Right renal cortex interstitium (tissue), 3 donors: ENCODE measurements around the gene LZTS3. TPM values are rescaled to one million over a fixed set of nuclear protein-coding genes. Genes with fewer than 3 reads are reported as not detected.
"Not testable (repeated sequence)": the region's sequence is repeated elsewhere in the genome, so short reads cannot be mapped to it uniquely, and the experiment has no call there.

Experiments used
- DNase-seq, 3 donors: peaks; one replicate each; pipeline ENCODE4 v3.0.0-alpha.2; 2013; ENCODE audit warnings: low read depth in 3 of 3, low spot score in 2 of 3
- polyA plus RNA-seq, 3 donors: library from polyadenylated mRNA; unstranded; fragments of 120-200 nt; gene quantifications; one replicate each; pipeline ENCODE4 v1.2.1, GENCODE V29; 2013; ENCODE audit not compliant: insufficient read length in 3 of 3

The LZTS3 gene
- polyA plus RNA-seq, 3 donors = 12.5 to 13.0 (median 12.8) TPM

- DNase-seq = no peak
These were observed 4.3 kb downstream of the LZTS3 start for GRCh38 chr20:3168829-3169590.

GRCh38 chr20:3168079-3168828, 5.1 kb downstream of the LZTS3 start:
- DNase-seq = no peak

GRCh38 chr20:3167738-3168078, 5.6 kb downstream of the LZTS3 start:
- DNase-seq = no peak

GRCh38 chr20:3166913-3167342, 6.4 kb downstream of the LZTS3 start:
- DNase-seq = no peak

- DNase-seq = no peak
These were observed 6.9 kb downstream of the LZTS3 start for GRCh38 chr20:3166338-3166912.

- DNase-seq = no peak
These were observed 7.6 kb downstream of the LZTS3 start for GRCh38 chr20:3165473-3166337.

- DNase-seq = no peak
These were observed 8.5 kb downstream of the LZTS3 start for GRCh38 chr20:3164763-3165410.

- DNase-seq = no peak
These were observed 9.1 kb downstream of the LZTS3 start for GRCh38 chr20:3164043-3164762.

- no peak for DNase-seq
These were observed 10.0 kb downstream of the LZTS3 start for GRCh38 chr20:3163099-3164042.

GRCh38 chr20:3162080-3162611, 11.2 kb downstream of the LZTS3 start:
- DNase-seq = no peak

- DNase-seq = no peak
These were observed 11.9 kb downstream of the LZTS3 start for GRCh38 chr20:3161316-3162079.

- no peak for DNase-seq
These were observed 12.9 kb downstream of the LZTS3 start for GRCh38 chr20:3160418-3160817.

GRCh38 chr20:3158968-3159431, 14.3 kb downstream of the LZTS3 start:
- no peak for DNase-seq

GRCh38 chr20:3157817-3158216, 15.5 kb downstream of the LZTS3 start:
- DNase-seq = no peak

- DNase-seq = no peak
These were observed 16.3 kb downstream of the LZTS3 start for GRCh38 chr20:3156811-3157619.

- DNase-seq = not testable (repeated sequence)
These were observed 21.2 kb downstream of the LZTS3 start for GRCh38 chr20:3152057-3152644.
